Neural cell (in vitro differentiated cells): ENCODE data around the gene WDR70. TPM values are rescaled to one million over a fixed set of nuclear protein-coding genes. Genes with fewer than 3 reads are reported as not detected.

Source experiments
- H2AFZ ChIP-seq: fragments of 200-600, 300-800 bp; sonication (generic), shearing (Covaris generic); 2 replicates; pipeline ENCODE4 v1.6.0; 2014; ENCODE audit warnings: low read depth, mild to moderate bottlenecking, antibody characterized with exemption, low read length, moderate library complexity
- H3F3A ChIP-seq: fragments of 200-600 bp; shearing (Covaris generic); 2 replicates; pipeline ENCODE4 v1.6.1; 2016; ENCODE audit warnings: mild to moderate bottlenecking, moderate library complexity, mixed read lengths, antibody characterized with exemption, low read length; ENCODE audit not compliant: insufficient read depth, poor library complexity, severe bottlenecking
- H3K27ac ChIP-seq: fragments of 200-600, 300-800 bp; sonication (generic), shearing (Covaris generic); 2 replicates; pipeline ENCODE4 v1.5.1; 2014; ENCODE audit warnings: mild to moderate bottlenecking, low read length, moderate library complexity
- H3K27me3 ChIP-seq: fragments of 300-800, 200-600 bp; sonication (generic), shearing (Covaris generic); 2 replicates; pipeline ENCODE4 v1.6.0; 2014; ENCODE audit warnings: mild to moderate bottlenecking, low read depth, low read length, moderate library complexity; ENCODE audit not compliant: insufficient read depth
- H3K36me3 ChIP-seq: fragments of 300-800, 200-600 bp; sonication (generic), shearing (Covaris generic); 2 replicates; pipeline ENCODE4 v1.5.1; 2014; ENCODE audit warnings: mild to moderate bottlenecking, antibody characterized with exemption, low read length, moderate library complexity; ENCODE audit not compliant: insufficient read depth
- H3K4me2 ChIP-seq: fragments of 300-800, 200-600 bp; sonication (generic), shearing (Covaris generic); 2 replicates; pipeline ENCODE4 v1.6.0; 2014; ENCODE audit warnings: mild to moderate bottlenecking, low read length
- H3K4me3 ChIP-seq: fragments of 300-800, 200-600 bp; sonication (generic), shearing (Covaris generic); 2 replicates; pipeline ENCODE4 v1.5.1; 2014; ENCODE audit warnings: mild to moderate bottlenecking, low read length, moderate library complexity
- H3K79me2 ChIP-seq: fragments of 200-600 bp; shearing (Covaris generic); replicated peaks from 2 replicates; pipeline ENCODE4 v1.6.0; 2014; ENCODE audit warnings: mild to moderate bottlenecking, low read length, moderate library complexity; ENCODE audit not compliant: insufficient read depth
- H3K9ac ChIP-seq: fragments of 300-800, 200-600 bp; sonication (generic), shearing (Covaris generic); 2 replicates; pipeline ENCODE4 v1.6.1; 2016; ENCODE audit warnings: mild to moderate bottlenecking, low read length, mixed read lengths
- H3K9me2 ChIP-seq: fragments of 200-600 bp; shearing (Covaris generic); 2 replicates; pipeline ENCODE4 v1.6.1; 2016; ENCODE audit warnings: mild to moderate bottlenecking, low read length, mixed read lengths; ENCODE audit not compliant: insufficient read depth
- H3K9me3 ChIP-seq: fragments of 200-600, 300-800 bp; sonication (generic), shearing (Covaris generic); 2 replicates; pipeline ENCODE4 v1.6.1; 2016; ENCODE audit warnings: mild to moderate bottlenecking, mixed run types, low read length, moderate library complexity, mixed read lengths
- H4K20me1 ChIP-seq: fragments of 200-600 bp; shearing (Covaris generic); 2 replicates; pipeline ENCODE4 v1.6.1; 2016; ENCODE audit warnings: mild to moderate bottlenecking, mixed run types; ENCODE audit not compliant: insufficient read depth
- CTCF ChIP-seq: fragments of 450-650 bp; IDR thresholded peaks from 2 replicates; pipeline ENCODE4 v1.5.1; 2014; ENCODE audit warnings: antibody characterized with exemption, mild to moderate bottlenecking, moderate library complexity; ENCODE audit not compliant: poor library complexity, severe bottlenecking
- EP300 ChIP-seq: fragments of 450-650 bp; conservative IDR thresholded peaks from 2 replicates; pipeline ENCODE4 v1.6.1; 2014; ENCODE audit warnings: antibody characterized with exemption, mild to moderate bottlenecking, moderate library complexity; ENCODE audit not compliant: poor library complexity, severe bottlenecking
- EZH2 ChIP-seq: fragments of 200-600, 300-800 bp; shearing (Covaris generic), sonication (generic); IDR thresholded peaks from 2 replicates; pipeline ENCODE4 v1.6.1; 2014; ENCODE audit warnings: antibody characterized with exemption, low read length, borderline replicate concordance, mild to moderate bottlenecking; ENCODE audit not compliant: insufficient read depth, poor library complexity, severe bottlenecking
- MXI1 ChIP-seq: fragments of 450-650 bp; conservative IDR thresholded peaks from 2 replicates; pipeline ENCODE4 v1.6.1; 2014; ENCODE audit warnings: antibody characterized with exemption, mild to moderate bottlenecking; ENCODE audit not compliant: poor library complexity, severe bottlenecking
- POLR2AphosphoS5 ChIP-seq: IDR thresholded peaks from 2 replicates; pipeline ENCODE4 v1.6.1; 2012
- RAD21 ChIP-seq: fragments of 450-650 bp; conservative IDR thresholded peaks from 2 replicates; pipeline ENCODE4 v1.6.1; 2014; ENCODE audit warnings: antibody characterized with exemption, mild to moderate bottlenecking, moderate library complexity
- REST ChIP-seq: IDR thresholded peaks from 2 replicates; pipeline ENCODE4 v1.6.1; 2012; ENCODE audit warnings: borderline replicate concordance
- SMC3 ChIP-seq: fragments of 450-650 bp; conservative IDR thresholded peaks from 2 replicates; pipeline ENCODE4 v1.6.1; 2014; ENCODE audit warnings: antibody characterized with exemption, mild to moderate bottlenecking, moderate library complexity; ENCODE audit not compliant: poor library complexity
- TAF1 ChIP-seq: IDR thresholded peaks from 2 replicates; pipeline ENCODE4 v1.6.1; 2012; ENCODE audit warnings: low read depth
- polyA plus RNA-seq: library from polyadenylated mRNA; depleted of rRNA; stranded (reverse); fragments of >200 nt; gene quantifications from 2 replicates; pipeline ENCODE4 v1.2.3, GENCODE V29; 2014

WDR70 gene
- polyA plus RNA-seq, 1 donor from 2014 or later, result 40.9 TPM

- Histone ChIP-seq H3K4me3 (no peak overlapping the region), H3K4me2 (no peak overlapping the region), H3K36me3 (no peaks in the 10 kb centered on the region), H3K9me2 (no peaks in the 10 kb centered on the region), H3K9me3 (no peaks in the 10 kb centered on the region), H3K27ac (no peak overlapping the region), H2AFZ (no peak overlapping the region), H3K27me3 (no peaks in the 10 kb centered on the region), H4K20me1 (no peaks in the 10 kb centered on the region), H3K79me2 (no peaks in the 10 kb centered on the region), H3K9ac (no peak overlapping the region), H3F3A (no peaks in the 10 kb centered on the region)
- TF ChIP-seq TAF1, result no peak
These were observed 345.4 kb downstream of the WDR70 start for GRCh38 chr5:37724395-37725125.

GRCh38 chr5:37725185-37725584, 346.1 kb downstream of the WDR70 start:
- no peaks in the 10 kb centered on the region for H3K79me2 ChIP-seq
- H3K27ac ChIP-seq, result no peak overlapping the region
- no peak overlapping the region for H3K9ac ChIP-seq
- no peaks in the 10 kb centered on the region for H3K36me3 ChIP-seq
- TF ChIP-seq TAF1 (no peak), MXI1 (no peak), EP300 (no peak), REST (no peak), RAD21 (no peak), POLR2AphosphoS5 (no peak), CTCF (no peak), EZH2 (no peak), SMC3 (no peak)
- no peak overlapping the region for H3K4me2 ChIP-seq
- no peak overlapping the region for H3K4me3 ChIP-seq
- H3K9me3 ChIP-seq, result no peaks in the 10 kb centered on the region
- no peaks in the 10 kb centered on the region for H3K27me3 ChIP-seq
- no peak overlapping the region for H2AFZ ChIP-seq
- H3K9me2 ChIP-seq, result no peaks in the 10 kb centered on the region
- H3F3A ChIP-seq, result no peaks in the 10 kb centered on the region
- H4K20me1 ChIP-seq, result no peaks in the 10 kb centered on the region

GRCh38 chr5:37727238-37727637, 348.1 kb downstream of the WDR70 start:
- Histone ChIP-seq H3K27me3 (no peaks in the 10 kb centered on the region), H2AFZ (no peak overlapping the region), H3K79me2 (no peaks in the 10 kb centered on the region), H3F3A (no peaks in the 10 kb centered on the region), H4K20me1 (no peaks in the 10 kb centered on the region), H3K27ac (no peak overlapping the region), H3K9me2 (no peaks in the 10 kb centered on the region), H3K36me3 (no peaks in the 10 kb centered on the region), H3K4me2 (no peak overlapping the region), H3K9me3 (no peaks in the 10 kb centered on the region), H3K9ac (no peak overlapping the region), H3K4me3 (no peak overlapping the region)
- TF ChIP-seq EP300, result no peak
- TF ChIP-seq REST, result no peak
- TF ChIP-seq POLR2AphosphoS5, result no peak
- no peak for TF ChIP-seq CTCF
- TF ChIP-seq TAF1, result no peak
- no peak for TF ChIP-seq RAD21
- no peak for TF ChIP-seq SMC3
- TF ChIP-seq EZH2, result no peak
- TF ChIP-seq MXI1, result no peak
